ENCODE data around the gene SMS.

The SMS gene

DNA sequence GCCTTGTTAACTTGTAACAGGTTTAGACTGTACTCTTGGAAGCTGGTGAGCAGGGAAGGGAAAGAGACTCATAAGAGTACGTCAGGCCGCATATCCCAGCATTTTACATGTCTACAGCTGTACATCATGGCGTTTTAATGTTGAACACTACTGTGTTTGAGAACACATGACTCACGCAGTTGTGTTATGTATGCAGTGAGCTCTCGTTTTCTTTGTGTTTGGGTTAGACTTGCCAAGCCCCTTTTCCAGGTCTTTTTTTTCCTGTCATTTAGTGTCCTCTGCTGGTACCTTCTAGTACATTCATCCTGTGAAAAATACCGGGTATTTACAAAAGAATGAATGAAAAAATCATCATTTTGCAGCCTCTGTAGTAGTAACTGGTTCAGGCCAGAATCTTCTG, 35.3 kb downstream of the SMS start:
- no peak for DNase-seq (ENCODE audit: low read depth)
- peak; percentile 31 for TF ChIP-seq CTCF (conservative IDR thresholded peaks at IDR 0.05; ENCODE audit: low read depth, low read length)
- no peak overlapping the region for H3K4me3 ChIP-seq (ENCODE audit: low read length)

GRCh38 chrX:21978346-21978745, 37.8 kb downstream of the SMS start:
- no peak overlapping the region for H3K4me3 ChIP-seq (ENCODE audit: low read length)
- no peak for TF ChIP-seq CTCF (conservative IDR thresholded peaks at IDR 0.05; ENCODE audit: low read depth, low read length)
- DNase-seq (ENCODE audit: low read depth): no peak

GRCh38 chrX:21982311-21982710, 41.8 kb downstream of the SMS start:
- no peak for DNase-seq (ENCODE audit: low read depth)
- H3K4me3 ChIP-seq (ENCODE audit: low read length): no peak overlapping the region
- TF ChIP-seq CTCF (conservative IDR thresholded peaks at IDR 0.05; ENCODE audit: low read depth, low read length): no peak

DNA sequence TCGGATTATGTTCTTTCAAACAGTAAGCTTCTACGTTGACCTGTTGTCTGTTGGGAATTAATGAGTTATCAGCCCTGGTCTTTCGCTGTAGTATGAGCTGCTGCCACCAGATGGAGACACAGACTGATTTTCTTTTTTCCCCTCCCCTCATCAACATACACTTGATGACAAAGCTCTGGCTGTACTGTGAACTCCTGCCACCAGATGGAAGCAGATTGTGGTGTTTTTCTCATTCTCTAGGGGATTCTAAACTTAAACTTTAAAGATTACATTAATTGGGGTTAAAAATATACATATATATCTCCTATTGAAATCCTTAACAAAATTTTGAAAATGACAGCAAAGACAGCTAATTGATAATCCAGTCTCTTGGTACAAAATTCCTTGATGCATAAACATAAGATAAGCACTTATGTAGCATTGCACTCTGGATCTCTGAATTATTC, 44.8 kb downstream of the SMS start:
- H3K4me3 ChIP-seq (ENCODE audit: low read length): no peak overlapping the region
- DNase-seq (ENCODE audit: low read depth): no peak
- TF ChIP-seq CTCF (conservative IDR thresholded peaks at IDR 0.05; ENCODE audit: low read depth, low read length): peak; percentile 89

- TF ChIP-seq CTCF (conservative IDR thresholded peaks at IDR 0.05; ENCODE audit: low read depth, low read length): no peak
- H3K4me3 ChIP-seq (ENCODE audit: low read length): no peak overlapping the region
- DNase-seq (ENCODE audit: low read depth): no peak
Measured at GRCh38 chrX:21986596-21986995, 46.1 kb downstream of the SMS start.

GRCh38 chrX:21989384-21989783, 48.9 kb downstream of the SMS start:
- no peak for TF ChIP-seq CTCF (conservative IDR thresholded peaks at IDR 0.05; ENCODE audit: low read depth, low read length)
- H3K4me3 ChIP-seq (ENCODE audit: low read length): no peak overlapping the region
- no peak for DNase-seq (ENCODE audit: low read depth)

DNA sequence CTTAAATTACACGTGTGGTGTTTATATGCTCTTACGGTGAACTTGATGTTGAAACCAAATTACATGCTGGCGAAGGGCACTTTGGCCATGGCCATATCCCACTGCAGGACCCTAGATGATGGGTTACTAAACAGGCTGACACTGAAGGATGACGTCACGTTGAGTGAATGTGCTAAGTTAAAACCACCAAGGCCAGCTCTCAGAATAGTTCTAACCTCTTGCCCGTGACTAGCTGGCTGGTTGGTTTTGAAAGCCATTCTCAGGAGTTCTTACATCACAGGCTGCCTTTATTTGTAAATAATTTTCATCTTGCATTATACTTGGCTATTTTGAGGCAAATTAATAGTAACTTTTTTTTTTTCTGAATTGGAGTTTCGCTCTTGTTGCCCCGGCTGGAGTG, 50.3 kb downstream of the SMS start:
- TF ChIP-seq CTCF (conservative IDR thresholded peaks at IDR 0.05; ENCODE audit: low read depth, low read length): no peak
- no peak overlapping the region for H3K4me3 ChIP-seq (ENCODE audit: low read length)
- no peak for DNase-seq (ENCODE audit: low read depth)

All from retinal pigment epithelial cell (primary cell).